Thyroid gland (tissue), 4 donors: ENCODE data around the gene TKFC. TPM values are rescaled to one million over a fixed set of nuclear protein-coding genes. Genes with fewer than 3 reads are reported as not detected.

Experiments
- DNase-seq, 2 donors: peaks; one replicate each; pipeline ENCODE4 v3.0.0-alpha.2; 2019
- H3K27ac ChIP-seq, 3 donors: fragments of 200-600 bp; sonication (generic); 1 replicate in 2 of 3; 2 replicates in 1 of 3; pipeline ENCODE4 v1.5.1; 2016 to 2019; ENCODE audit warnings: mild to moderate bottlenecking in 1 of 3, moderate library complexity in 1 of 3
- H3K27me3 ChIP-seq: fragments of 200-600 bp; sonication (generic); one replicate; pipeline ENCODE4 v1.5.1; 2019
- H3K36me3 ChIP-seq, 2 donors: fragments of 200-600 bp; sonication (generic); one replicate each; pipeline ENCODE4 v1.5.1; 2016 to 2019
- H3K4me1 ChIP-seq, 2 donors: fragments of 200-600 bp; sonication (generic); one replicate each; pipeline ENCODE4 v1.5.1; 2017 to 2019
- H3K4me3 ChIP-seq, 3 donors: fragments of 200-600 bp; sonication (generic); replicated peaks in 1 of 3; 1 replicate in 2 of 3; 2 replicates in 1 of 3; pipeline ENCODE4 v1.5.1; 2016; ENCODE audit warnings: mild to moderate bottlenecking in 1 of 3
- H3K9me3 ChIP-seq: fragments of 200-600 bp; sonication (generic); one replicate; pipeline ENCODE4 v1.5.1; 2017
- CTCF ChIP-seq, 6 experiments: fragments of 200-600 bp in 3 of 6; fragments of 450-650 bp in 3 of 6; sonication (generic) in 3 of 6; IDR thresholded peaks; one replicate each; pipeline ENCODE4 v1.5.1; 2016 to 2019; ENCODE audit warnings: antibody characterized with exemption in 6 of 6, mild to moderate bottlenecking in 2 of 6, inconsistent platforms in 1 of 6, moderate library complexity in 1 of 6
- POLR2A ChIP-seq, 2 donors: fragments of 450-650 bp; IDR thresholded peaks; one replicate each; pipeline ENCODE4 v1.6.1; 2017; ENCODE audit warnings: antibody characterized with exemption in 2 of 2, mild to moderate bottlenecking in 2 of 2, moderate library complexity in 1 of 2
- WGBS, 2 donors: methylation state at CpG; one replicate each; pipeline ENCODE4 v1.1.5; 2017; 5-methylcytosine and 5-hydroxymethylcytosine counted together
- intact Hi-C: fragments of 100-400 bp; cut with DNase I; formaldehyde crosslinking; loops from one replicate; pipeline ENCODE4 v1.15.1; 2023
- total RNA-seq, 4 donors: library from RNA; depleted of rRNA; stranded (reverse); fragments of >200 nt; gene quantifications; one replicate each; pipeline ENCODE4 v1.2.3, GENCODE V29; 2016

The TKFC gene
- total RNA-seq, 4 donors from 2014 or later: 27.0 to 62.8 (median 43.6) TPM

DNA sequence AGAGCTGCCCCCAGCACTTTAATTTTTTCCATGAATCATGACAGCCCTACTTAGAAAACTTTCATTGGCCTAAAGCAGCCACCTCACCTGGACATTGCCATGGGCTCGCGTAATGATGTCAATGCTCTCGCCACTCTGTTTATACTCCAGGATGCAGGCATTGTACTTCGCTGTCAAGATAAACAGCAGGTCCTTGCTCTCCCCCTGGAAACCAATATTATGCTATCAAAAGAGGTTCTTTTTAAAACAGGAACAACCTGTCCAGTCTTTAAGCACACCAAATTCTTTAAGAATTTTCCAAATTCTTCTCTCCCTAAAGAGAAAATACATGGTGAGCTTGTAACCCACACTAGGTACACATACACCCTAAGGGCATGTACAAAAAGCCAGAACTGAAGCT lies 3.2 kb upstream of the TKFC start:
- WGBS, 2 donors: 94 to 95% methylated on average over 4 of the region's 4 CpGs
- TF ChIP-seq POLR2A (IDR thresholded peaks at IDR 0.05) (no peak), CTCF (IDR thresholded peaks at IDR 0.05) (no peak)
- intact Hi-C loops: loop anchor here (10.0 kb wide), 1 partner anchor 75 kb away; no protein-coding TSS in a partner anchor
- Histone ChIP-seq H3K4me3 (no peak overlapping the region), H3K27ac (no peak overlapping the region), H3K9me3 (no peaks in the 10 kb centered on the region), H3K36me3 (peaks cover 7 to 38% of the 10 kb centered on the region in 2 donors), H3K4me1 (peaks cover 18 to 26% of the 10 kb centered on the region in 2 donors), H3K27me3 (no peaks in the 10 kb centered on the region)
- DNase-seq: no peak

GRCh38 chr11:61331651-61332050 lies 1.4 kb upstream of the TKFC start:
- intact Hi-C loops: loop anchor here (10.0 kb wide), 1 partner anchor 77 kb away; no protein-coding TSS in a partner anchor
- Histone ChIP-seq H3K9me3 (no peaks in the 10 kb centered on the region), H3K27me3 (no peaks in the 10 kb centered on the region), H3K4me1 (peaks cover 18 to 32% of the 10 kb centered on the region in 2 donors), H3K4me3 (peak overlapping the region in 2 of 3 donors; percentile 93 to 99), H3K27ac (no peak overlapping the region), H3K36me3 (peaks cover 0 to 23% of the 10 kb centered on the region in 2 donors)
- DNase-seq: no peak
- TF ChIP-seq POLR2A (IDR thresholded peaks at IDR 0.05) (no peak), CTCF (IDR thresholded peaks at IDR 0.05) (no peak)
- 58 to 63% methylated on average over 6 of the region's 6 CpGs for WGBS, 2 donors

- H3K4me3 ChIP-seq: peak overlapping the region; percentile 93 to 99 (median 95)
- peaks cover 18 to 32% of the 10 kb centered on the region in 2 donors for H3K4me1 ChIP-seq
Observed at GRCh38 chr11:61332281-61332796, 689 bp upstream of the TKFC start.

GRCh38 chr11:61333550-61334433 lies 764 bp downstream of the TKFC start:
- Histone ChIP-seq H3K4me1 (peaks cover 18 to 32% of the 10 kb centered on the region in 2 donors), H3K36me3 (peaks cover 0 to 8% of the 10 kb centered on the region in 2 donors), H3K4me3 (peak overlapping the region; percentile 93 to 99 (median 95)), H3K27ac (peak overlapping the region; percentile 66 to 87 (median 79)), H3K27me3 (no peaks in the 10 kb centered on the region), H3K9me3 (no peaks in the 10 kb centered on the region)
- DNase-seq: no peak
- TF ChIP-seq POLR2A (IDR thresholded peaks at IDR 0.05): no peak
- no peak for TF ChIP-seq CTCF (IDR thresholded peaks at IDR 0.05)
- intact Hi-C loops: loop anchor here (10.0 kb wide), 1 partner anchor 79 kb away; no protein-coding TSS in a partner anchor
- 28 to 33% methylated on average over 19 of the region's 19 CpGs for WGBS, 2 donors

More at GRCh38 chr11:61332281-61332796, 689 bp upstream of the TKFC start:
- Histone ChIP-seq H3K36me3 (peaks cover 0 to 17% of the 10 kb centered on the region in 2 donors), H3K9me3 (no peaks in the 10 kb centered on the region), H3K27ac (peak overlapping the region; percentile 66 to 87 (median 79)), H3K27me3 (no peaks in the 10 kb centered on the region)
- DNase-seq: peak; percentile 19 to 21
- no peak for TF ChIP-seq POLR2A (IDR thresholded peaks at IDR 0.05)
- no peak for TF ChIP-seq CTCF (IDR thresholded peaks at IDR 0.05)
- intact Hi-C loops: loop anchor here (10.0 kb wide), 1 partner anchor 78 kb away; no protein-coding TSS in a partner anchor
- 0 to 5% methylated on average over 11 to 17 of the region's 24 CpGs for WGBS, 2 donors
